Stimulated activated CD8-positive, alpha-beta memory T cell treated with anti-CD3 and anti-CD28 coated beads, Interleukin-2, amount 100 ng/mL, for 1 hour (primary cell): ENCODE results near the gene ATP4B.

ENCODE experiments used
- DNase-seq, 2 donors: peaks; one replicate each; pipeline ENCODE4 v3.0.0-alpha.2; 2020; ENCODE audit warnings: low read depth in 2 of 2

Gene ATP4B

DNA sequence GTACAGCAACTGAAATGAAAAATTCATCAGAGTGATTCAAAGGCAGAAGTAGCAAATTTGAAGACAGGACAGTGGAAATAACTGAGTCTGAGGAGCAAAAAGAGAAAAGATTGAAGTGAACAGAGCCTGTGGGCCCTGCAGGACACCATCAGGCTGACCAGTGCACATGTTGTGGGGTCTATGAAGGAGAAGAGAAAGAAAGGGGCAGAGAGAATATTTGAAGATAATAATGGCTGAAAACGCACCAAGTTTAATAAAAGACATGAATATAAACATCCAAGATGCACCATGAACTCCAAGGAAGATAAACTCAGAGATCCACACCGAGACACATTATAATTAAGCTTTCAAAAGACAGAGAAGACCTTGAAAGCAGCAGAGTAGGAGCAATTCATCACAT is 15.4 kb downstream of the ATP4B start:
- DNase-seq = no peak

- DNase-seq = no peak
Measured at GRCh38 chr13:113641426-113641825, 16.6 kb downstream of the ATP4B start.

- no peak for DNase-seq
Measured at GRCh38 chr13:113639616-113640262, 18.3 kb downstream of the ATP4B start.

DNA sequence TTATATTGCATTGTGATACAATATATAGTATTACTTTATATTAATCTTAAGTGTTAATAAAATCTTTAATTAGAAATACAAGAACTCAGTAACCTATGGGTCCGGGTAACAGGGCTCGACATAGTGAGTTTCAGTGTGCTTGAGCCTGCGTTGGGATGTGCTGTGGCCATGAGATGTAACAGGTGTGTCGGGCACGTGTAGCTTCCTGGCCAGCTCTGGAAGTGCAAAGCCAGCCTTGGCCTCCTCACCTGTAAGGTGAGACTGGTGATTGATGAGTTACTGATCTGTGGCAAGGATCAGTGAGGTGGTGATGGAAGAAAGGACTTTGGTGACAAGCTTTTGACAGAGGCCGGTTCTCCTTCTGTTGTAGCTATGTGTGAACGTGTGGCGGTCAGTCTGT is 19.2 kb downstream of the ATP4B start:
- no peak for DNase-seq

DNA sequence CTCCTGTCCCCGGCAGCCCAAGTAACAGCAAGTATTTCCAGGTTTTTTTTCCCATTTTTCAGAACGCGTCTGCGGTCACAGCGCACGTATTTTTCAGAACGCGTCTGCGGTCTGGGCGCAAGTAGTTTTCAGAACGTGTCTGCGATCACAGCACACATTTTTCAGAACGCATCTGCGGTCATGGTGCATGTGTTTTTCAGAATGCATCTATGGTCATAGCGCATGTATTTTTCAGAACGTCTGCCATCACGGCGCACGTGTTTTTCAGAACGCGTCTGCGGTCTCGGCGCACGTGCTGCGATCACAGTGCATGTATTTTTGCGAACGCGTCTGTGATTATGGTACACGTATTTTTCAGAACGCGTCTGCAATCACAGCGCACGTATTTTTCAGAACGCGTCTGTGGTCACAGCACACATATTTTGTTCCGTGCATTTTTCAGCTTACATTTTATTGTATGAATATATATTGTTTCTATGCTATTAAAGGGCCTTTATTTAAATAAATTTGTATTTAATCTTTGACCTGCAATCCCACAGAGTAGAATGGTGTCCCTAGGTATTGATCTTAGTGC is 19.7 kb downstream of the ATP4B start:
- no peak for DNase-seq

GRCh38 chr13:113637262-113638160 is 20.5 kb downstream of the ATP4B start:
- no peak for DNase-seq

- DNase-seq = no peak
Measured at GRCh38 chr13:113636266-113636963, 21.6 kb downstream of the ATP4B start.

DNA sequence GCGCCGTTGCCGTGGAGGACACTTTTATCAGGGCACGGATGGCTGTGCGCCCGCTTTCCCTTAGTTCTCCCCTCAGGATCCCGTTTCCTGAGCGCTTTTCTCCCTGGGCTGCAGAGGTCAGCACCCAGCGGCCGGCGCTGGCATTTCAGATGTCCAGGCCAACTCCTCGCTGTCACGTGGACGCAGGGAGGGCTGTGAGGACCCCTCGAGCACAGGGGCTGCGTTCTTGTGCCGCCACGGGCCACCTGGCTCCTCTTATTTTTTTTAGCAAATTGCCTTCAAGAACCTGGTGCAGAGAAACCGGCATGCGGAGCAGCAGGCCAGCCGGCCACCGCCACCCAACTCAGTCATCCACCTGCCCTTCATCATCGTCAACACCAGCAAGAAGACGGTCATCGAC is 22.3 kb downstream of the ATP4B start:
- no peak for DNase-seq

DNA sequence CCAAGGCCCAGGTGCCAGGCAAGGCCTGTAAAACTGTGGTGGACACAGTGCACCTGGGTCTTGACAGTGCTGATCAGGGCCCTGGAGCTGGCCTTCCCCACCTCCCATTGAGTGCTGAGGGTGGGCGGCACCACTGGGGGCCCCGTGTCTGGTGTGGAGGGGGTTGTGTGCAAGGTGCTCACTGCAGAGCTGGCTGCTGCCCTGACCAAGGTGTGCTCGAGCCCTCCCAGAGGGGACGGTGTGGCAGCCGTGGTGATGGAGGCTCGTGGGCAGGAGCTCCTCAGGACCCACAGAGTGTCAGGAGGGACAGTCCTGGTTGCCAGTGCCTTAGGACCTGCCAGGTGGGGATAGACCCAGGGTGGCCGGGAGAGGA is 23.0 kb downstream of the ATP4B start:
- DNase-seq = no peak

DNA sequence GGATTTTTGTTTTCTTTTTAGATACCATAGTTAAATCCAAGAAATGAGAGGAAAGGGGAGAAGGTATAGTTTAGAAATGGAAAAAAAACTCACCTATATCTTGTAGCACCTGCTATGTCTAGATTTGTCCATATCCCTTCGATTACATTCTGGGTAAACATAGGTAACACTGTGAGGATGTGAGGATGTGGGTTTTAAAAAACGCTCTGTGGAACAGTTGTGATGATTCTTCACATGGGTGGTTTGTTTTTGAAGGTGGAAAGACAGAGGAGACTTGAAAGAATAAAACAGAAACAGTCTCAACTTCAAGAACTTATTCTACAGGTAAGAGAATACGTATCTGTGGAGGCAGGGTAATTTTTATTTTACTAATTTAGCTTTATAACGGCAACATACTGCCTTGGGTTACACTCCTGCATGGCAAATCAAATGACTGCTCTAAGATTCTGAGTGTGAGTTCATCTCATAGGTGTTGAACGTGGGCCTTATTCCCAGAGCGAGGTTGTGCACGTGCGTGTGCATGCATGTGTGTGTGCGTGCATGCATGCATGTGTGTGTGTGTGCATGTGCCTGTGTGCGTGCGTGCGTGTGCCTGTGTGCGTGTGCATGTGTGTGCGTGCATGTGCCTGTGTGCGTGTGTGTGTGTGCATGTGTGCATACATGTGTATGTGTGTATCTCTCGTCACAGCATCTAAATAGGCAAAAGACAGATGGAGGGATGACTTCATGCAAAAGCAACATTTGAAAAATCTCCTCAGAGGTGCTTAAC is 23.5 kb downstream of the ATP4B start:
- no peak for DNase-seq

DNA sequence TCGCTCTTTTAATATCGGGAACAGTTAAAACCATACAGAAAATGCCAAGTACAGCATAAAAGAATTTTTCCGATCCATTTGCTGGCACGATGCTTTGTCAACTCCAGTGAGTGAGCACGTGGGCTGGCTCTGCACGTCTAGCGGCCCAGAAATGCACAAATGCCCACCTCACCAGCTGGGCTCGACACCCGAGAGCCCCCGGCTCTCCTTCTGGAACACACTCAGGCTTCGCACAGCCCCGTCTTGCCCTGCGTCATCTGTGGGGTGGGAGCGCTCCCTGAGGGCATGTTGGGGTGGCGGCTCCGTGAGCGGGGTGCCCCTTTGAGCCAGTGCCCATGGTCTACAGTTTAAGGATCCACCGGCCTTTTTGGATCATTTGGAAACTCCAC is 24.5 kb downstream of the ATP4B start:
- DNase-seq = no peak

DNA sequence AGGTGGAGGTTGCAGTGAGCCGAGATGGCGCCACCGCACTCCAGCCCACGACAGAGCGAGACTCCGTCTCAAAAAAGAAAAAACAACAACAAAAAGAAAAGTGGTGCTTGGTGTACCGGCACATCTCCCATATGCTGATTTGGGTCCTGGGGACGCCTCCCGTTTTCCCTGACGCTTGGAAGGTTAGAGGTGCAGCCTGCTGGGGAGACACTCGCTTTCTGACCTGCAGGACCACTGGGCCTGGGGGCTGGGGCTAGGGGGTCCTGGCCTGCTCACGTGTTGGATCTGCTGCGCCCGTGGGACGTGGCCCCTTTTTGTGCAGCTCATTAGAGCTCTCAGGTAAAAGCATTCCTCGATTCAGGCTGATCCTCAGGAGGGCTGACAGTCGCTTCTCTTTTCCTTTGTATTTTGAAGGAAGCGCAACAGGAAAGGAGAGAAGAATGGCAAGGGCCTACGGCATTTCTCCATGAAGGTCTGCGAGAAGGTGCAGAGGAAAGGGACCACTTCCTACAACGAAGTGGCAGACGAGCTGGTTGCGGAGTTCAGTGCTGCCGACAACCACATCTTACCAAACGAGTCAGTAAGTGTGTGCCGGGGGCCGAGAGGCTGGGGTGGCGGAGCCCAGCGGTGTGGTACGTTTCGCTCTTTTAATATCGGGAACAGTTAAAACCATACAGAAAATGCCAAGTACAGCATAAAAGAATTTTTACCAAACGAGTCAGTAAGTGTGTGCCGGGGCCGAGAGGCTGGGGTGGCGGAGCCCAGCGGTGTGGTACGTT is 25.1 kb downstream of the ATP4B start:
- no peak for DNase-seq

- no peak for DNase-seq
Measured at GRCh38 chr13:113631341-113632095, 26.5 kb downstream of the ATP4B start.

GRCh38 chr13:113630804-113631203 is 27.2 kb downstream of the ATP4B start:
- DNase-seq = no peak

GRCh38 chr13:113630296-113630695 is 27.7 kb downstream of the ATP4B start:
- DNase-seq = no peak

DNA sequence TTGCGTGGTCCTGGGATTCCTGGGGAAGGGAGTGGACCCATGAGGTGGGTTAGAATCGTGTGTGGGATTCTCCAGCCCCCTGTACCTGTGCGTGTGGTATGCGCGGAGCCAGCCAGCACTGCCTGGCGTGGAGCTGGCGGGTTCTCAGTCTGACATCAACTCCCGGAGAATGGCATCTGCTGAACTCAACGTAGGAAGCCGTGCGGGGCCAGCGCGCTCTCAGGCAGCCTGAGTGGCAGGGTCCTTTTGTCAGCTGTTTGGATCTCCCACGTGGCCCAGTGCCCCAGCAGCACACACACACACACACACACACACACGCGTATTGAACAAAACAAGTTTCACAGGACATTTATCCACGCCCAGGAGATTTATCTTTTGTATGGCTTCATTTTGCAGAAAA is 28.1 kb downstream of the ATP4B start:
- no peak for DNase-seq

GRCh38 chr13:113628291-113629270 is 29.4 kb downstream of the ATP4B start:
- no peak for DNase-seq

DNA sequence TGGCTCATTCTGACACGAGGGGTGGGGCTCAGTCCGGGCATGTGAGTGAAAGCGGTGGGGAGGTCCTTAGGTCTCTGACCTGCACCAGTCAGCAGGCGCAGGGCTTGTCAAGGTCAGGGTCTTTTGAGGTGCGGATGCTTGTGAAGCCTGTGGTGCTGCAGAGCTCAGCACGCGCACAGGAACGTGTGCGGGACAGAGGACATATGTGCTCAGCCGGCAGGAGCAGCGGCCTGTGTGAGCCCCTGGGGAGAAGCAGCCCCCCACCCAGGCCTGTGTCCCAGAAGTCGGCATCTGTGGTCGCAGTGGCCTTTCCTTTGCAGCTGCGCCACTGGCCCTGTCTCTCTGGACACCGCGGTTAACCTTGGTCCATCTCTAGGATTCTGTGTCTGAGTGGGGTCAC is 30.9 kb downstream of the ATP4B start:
- DNase-seq = no peak
